Adrenal gland (tissue), 12 donors: Measurements from ENCODE around the gene UCHL1. TPM values are rescaled to one million over a fixed set of nuclear protein-coding genes. Genes with fewer than 3 reads are reported as not detected.

Experiments used
- DNase-seq, 7 donors: peaks; one replicate each; pipeline ENCODE4 v3.0.0-alpha.2; 2019 to 2020
- H3K27ac ChIP-seq, 5 donors: fragments of 200-600 bp; sonication (generic) in 4 of 5; 1 replicate in 3 of 5; 2 replicates in 2 of 5; pipeline versions ENCODE4 v1.5.1 to v1.8.0; 2016 to 2020; ENCODE audit warnings: mild to moderate bottlenecking in 1 of 5
- H3K27me3 ChIP-seq: fragments of 200-600 bp; 2 replicates; pipeline ENCODE4 v1.8.0; 2021
- H3K36me3 ChIP-seq, 2 donors: fragments of 200-600 bp; replicated peaks in 1 of 2; 1 replicate in 1 of 2; 2 replicates in 1 of 2; pipeline versions ENCODE4 v1.5.1 to v1.8.0; 2018 to 2022
- H3K4me1 ChIP-seq, 2 donors: fragments of 200-600 bp; replicated peaks in 1 of 2; 1 replicate in 1 of 2; 2 replicates in 1 of 2; pipeline versions ENCODE4 v1.5.1 to v1.8.0; 2018 to 2021
- H3K4me3 ChIP-seq, 4 donors: fragments of 200-600 bp; sonication (generic) in 3 of 4; one replicate each; pipeline ENCODE4 v1.5.1; 2016 to 2018
- H3K9me3 ChIP-seq, 3 donors: fragments of 200-600 bp; sonication (generic) in 1 of 3; replicated peaks in 1 of 3; 1 replicate in 2 of 3; 2 replicates in 1 of 3; pipeline versions ENCODE4 v1.5.1 to v1.8.0; 2016 to 2021
- POLR2A ChIP-seq, 2 donors: fragments of 450-650 bp; IDR thresholded peaks; one replicate each; pipeline ENCODE4 v1.6.1; 2017; ENCODE audit warnings: antibody characterized with exemption in 2 of 2, mild to moderate bottlenecking in 2 of 2, moderate library complexity in 1 of 2
- WGBS, 4 donors: extraction: QIAGEN DNeasy Blood & Tissue Kit in 2 of 4; methylation state at CpG; one replicate each; pipeline versions ENCODE4 v1.1.5 to v1.1.7; 2013 to 2017; 5-methylcytosine and 5-hydroxymethylcytosine counted together
- intact Hi-C, 2 donors: fragments of 100-400 bp; cut with DNase I; formaldehyde crosslinking; loops; one replicate each; pipeline versions ENCODE4 v1.14.1 to v1.15.0; 2022 to 2023
- polyA plus RNA-seq, 3 donors: library from polyadenylated mRNA; stranded (reverse); fragments of 200-250 nt in 2 of 3; fragments of 350-450 nt in 1 of 3; fragmentation: Illumina TruSeq in 1 of 3; extraction: RNeasy Lipid Tissue Mini Kit (QIAGEN cat#74804) in 1 of 3; gene quantifications; one replicate each; pipeline ENCODE4 v1.2.3, GENCODE V29; 2013 to 2014
- total RNA-seq, 9 donors: library from RNA; depleted of rRNA in 4 of 9; stranded (reverse); fragments of >200 nt in 4 of 9; fragments of 120-200 nt in 1 of 9; fragmentation: NEBNext Ultra II Directional in 1 of 9; extraction: Animal tissue kit (Norgen Biotek cat#: 25700) in 1 of 9; gene quantifications; one replicate each; pipeline versions ENCODE4 v1.1.0 to v1.2.4, GENCODE V29; 2013 to 2023
- TF ChIP-seq, protein P1 (sequence below), 6 experiments: fragments of 450-650 bp in 4 of 6; fragments of 200-600 bp in 2 of 6; sonication (generic) in 1 of 6; IDR thresholded peaks; 1 replicate in 5 of 6; 2 replicates in 1 of 6; pipeline versions ENCODE4 v1.5.1 to v1.8.0; 2016 to 2021; ENCODE audit warnings: antibody characterized with exemption in 6 of 6, mild to moderate bottlenecking in 2 of 6, moderate library complexity in 1 of 6
- donor health status: healthy with polysubstance abuse.
- donor health status: Bipolar disorder and iron deficiency.
- donor health status: DM: yes; HTN: yes; CAD: no.
- donor health status: DM: no; HTN: no; CAD: no.
- donor health status: DM: no; HTN: no; CAD: no.
- donor health status: DM: yes; HTN: yes; CAD: no.

The UCHL1 gene
- total and polyA plus RNA-seq, 12 donors = 12.1 to 1,275 (median 84.4) TPM

DNA sequence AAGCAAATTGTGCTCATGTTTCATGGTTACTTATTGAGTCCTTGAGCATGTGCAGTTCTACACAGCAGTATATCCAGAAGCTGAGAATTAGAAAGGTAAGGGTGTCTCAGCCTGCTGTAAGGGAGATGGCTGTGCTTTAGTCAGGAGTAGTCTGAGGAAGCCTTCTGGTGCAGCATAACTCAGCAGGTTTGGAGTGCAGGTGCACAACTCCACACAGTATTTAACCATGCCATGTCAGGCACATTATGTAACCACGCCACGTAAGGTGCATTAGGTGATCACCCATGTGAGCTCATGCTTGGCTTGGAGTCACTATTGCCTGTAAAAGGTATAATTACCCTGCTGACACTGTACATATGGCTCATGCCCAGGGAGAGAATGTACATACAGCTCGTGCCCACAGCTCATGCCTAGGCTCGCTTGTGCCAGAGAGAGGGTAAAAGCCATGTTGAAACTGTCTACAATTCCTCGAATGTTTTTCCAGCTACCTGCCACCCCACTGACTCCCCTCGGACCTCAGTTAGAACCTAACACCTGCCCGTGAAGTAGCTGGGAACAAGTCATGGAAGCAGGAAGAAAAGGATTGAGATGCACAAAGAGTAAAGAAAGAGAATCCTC is 37.8 kb downstream of the UCHL1 start:
- intact Hi-C loops = no loop called here
- no peak overlapping the region for H3K27ac ChIP-seq
- 87 to 92% (median 90%) methylated on average over 6 to 7 of the region's 7 CpGs for WGBS, 4 donors
- peak in 1 of 7 donors; percentile 19 for DNase-seq
- H3K27me3 ChIP-seq = no peaks in the 10 kb centered on the region
- no peaks in the 10 kb centered on the region for H3K9me3 ChIP-seq
- TF ChIP-seq, protein P1, sequence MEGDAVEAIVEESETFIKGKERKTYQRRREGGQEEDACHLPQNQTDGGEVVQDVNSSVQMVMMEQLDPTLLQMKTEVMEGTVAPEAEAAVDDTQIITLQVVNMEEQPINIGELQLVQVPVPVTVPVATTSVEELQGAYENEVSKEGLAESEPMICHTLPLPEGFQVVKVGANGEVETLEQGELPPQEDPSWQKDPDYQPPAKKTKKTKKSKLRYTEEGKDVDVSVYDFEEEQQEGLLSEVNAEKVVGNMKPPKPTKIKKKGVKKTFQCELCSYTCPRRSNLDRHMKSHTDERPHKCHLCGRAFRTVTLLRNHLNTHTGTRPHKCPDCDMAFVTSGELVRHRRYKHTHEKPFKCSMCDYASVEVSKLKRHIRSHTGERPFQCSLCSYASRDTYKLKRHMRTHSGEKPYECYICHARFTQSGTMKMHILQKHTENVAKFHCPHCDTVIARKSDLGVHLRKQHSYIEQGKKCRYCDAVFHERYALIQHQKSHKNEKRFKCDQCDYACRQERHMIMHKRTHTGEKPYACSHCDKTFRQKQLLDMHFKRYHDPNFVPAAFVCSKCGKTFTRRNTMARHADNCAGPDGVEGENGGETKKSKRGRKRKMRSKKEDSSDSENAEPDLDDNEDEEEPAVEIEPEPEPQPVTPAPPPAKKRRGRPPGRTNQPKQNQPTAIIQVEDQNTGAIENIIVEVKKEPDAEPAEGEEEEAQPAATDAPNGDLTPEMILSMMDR (IDR thresholded peaks at IDR 0.05) = no peak
- no peak for TF ChIP-seq POLR2A (IDR thresholded peaks at IDR 0.05)
- H3K4me3 ChIP-seq = no peak overlapping the region
- no peaks in the 10 kb centered on the region for H3K36me3 ChIP-seq
- H3K4me1 ChIP-seq = peaks cover 4 to 13% of the 10 kb centered on the region in 2 donors

DNA sequence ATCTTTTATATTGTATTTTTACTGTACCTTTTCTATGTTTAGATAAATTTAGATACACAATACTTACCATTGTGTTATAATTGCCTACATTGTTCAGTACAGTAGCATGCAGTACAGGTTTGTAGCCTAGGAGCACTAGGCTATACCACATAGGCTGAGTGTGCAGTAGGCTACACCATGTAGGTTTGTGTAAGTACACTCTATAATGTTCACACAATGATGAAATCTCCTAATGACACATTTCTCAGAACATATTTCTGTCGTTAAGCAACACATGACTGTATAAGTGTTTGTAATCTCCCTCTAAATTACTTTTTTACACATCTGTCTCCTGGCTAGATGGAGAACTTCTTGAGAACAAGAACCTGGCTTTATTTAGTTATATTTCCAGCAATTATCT is 40.3 kb downstream of the UCHL1 start:
- peaks cover 4 to 13% of the 10 kb centered on the region in 2 donors for H3K4me1 ChIP-seq
- H3K4me3 ChIP-seq = no peak overlapping the region
- TF ChIP-seq, protein P1 (IDR thresholded peaks at IDR 0.05) = no peak
- TF ChIP-seq POLR2A (IDR thresholded peaks at IDR 0.05) = no peak
- H3K9me3 ChIP-seq = no peaks in the 10 kb centered on the region
- WGBS, 4 donors = 72 to 83% (median 80%) methylated on average over 1 of the region's 1 CpG
- intact Hi-C loops = no loop called here
- no peaks in the 10 kb centered on the region for H3K36me3 ChIP-seq
- H3K27me3 ChIP-seq = no peaks in the 10 kb centered on the region
- no peak for DNase-seq
- H3K27ac ChIP-seq = no peak overlapping the region

DNA sequence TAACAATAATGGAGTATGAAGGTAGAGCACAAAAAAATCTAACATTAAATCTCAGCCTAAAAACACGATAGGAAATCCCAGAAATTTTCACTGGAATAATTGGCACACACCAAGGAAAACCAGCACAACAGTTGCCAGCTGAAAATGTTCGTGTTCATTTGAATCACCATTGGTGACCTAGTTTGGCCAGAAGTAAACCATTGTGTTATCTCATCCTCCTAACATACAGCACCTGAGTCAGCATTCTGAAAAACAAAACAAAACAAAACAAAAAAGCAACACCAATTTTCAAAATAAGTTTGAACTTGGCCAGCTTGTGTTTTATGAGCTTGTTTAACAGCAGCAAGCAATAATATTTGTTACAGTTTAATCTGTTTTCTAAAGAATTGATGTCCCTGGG is 41.1 kb downstream of the UCHL1 start:
- DNase-seq = peak in 2 of 7 donors; percentile 28 to 31
- Histone ChIP-seq H3K27me3 (no peaks in the 10 kb centered on the region), H3K9me3 (no peaks in the 10 kb centered on the region), H3K4me1 (peaks cover 4 to 13% of the 10 kb centered on the region in 2 donors), H3K27ac (peak overlapping the region in 3 of 5 donors; percentile 0 to 43 (median 3)), H3K36me3 (no peaks in the 10 kb centered on the region), H3K4me3 (no peak overlapping the region)
- TF ChIP-seq, protein P1 (IDR thresholded peaks at IDR 0.05) = no peak
- no peak for TF ChIP-seq POLR2A (IDR thresholded peaks at IDR 0.05)
- 7 to 27% (median 21%) methylated on average over 2 of the region's 2 CpGs for WGBS, 4 donors
- intact Hi-C loops = no loop called here

DNA sequence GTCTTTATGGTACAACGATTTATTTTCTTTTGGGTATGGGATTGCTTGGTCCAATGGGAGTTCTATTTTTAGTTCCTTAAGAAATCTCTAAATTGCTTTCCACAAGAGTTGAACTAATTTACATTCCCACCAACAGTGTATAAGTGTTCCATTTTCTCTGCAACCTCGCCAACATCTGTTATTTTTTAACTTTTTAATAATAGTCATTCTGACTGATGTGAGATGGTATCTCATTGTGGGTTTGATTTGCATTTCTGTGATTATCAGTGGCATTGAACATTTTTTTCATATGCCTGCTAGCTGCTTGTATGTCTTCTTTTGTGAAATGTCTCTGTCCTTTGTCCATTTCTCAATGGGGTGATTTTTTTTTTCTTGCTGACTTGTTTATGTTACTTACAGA is 42.8 kb downstream of the UCHL1 start:
- TF ChIP-seq, protein P1 (IDR thresholded peaks at IDR 0.05) = no peak
- no peak for TF ChIP-seq POLR2A (IDR thresholded peaks at IDR 0.05)
- intact Hi-C loops = no loop called here
- Histone ChIP-seq H3K27ac (no peak overlapping the region), H3K27me3 (no peaks in the 10 kb centered on the region), H3K36me3 (no peaks in the 10 kb centered on the region), H3K9me3 (no peaks in the 10 kb centered on the region), H3K4me3 (no peak overlapping the region), H3K4me1 (peaks cover 4 to 13% of the 10 kb centered on the region in 2 donors)
- no peak for DNase-seq
- 88 to 91% (median 89%) methylated on average over 2 of the region's 2 CpGs for WGBS, 4 donors
